ENCODE results near the gene NR2F1-AS1.

Gene NR2F1-AS1

DNA sequence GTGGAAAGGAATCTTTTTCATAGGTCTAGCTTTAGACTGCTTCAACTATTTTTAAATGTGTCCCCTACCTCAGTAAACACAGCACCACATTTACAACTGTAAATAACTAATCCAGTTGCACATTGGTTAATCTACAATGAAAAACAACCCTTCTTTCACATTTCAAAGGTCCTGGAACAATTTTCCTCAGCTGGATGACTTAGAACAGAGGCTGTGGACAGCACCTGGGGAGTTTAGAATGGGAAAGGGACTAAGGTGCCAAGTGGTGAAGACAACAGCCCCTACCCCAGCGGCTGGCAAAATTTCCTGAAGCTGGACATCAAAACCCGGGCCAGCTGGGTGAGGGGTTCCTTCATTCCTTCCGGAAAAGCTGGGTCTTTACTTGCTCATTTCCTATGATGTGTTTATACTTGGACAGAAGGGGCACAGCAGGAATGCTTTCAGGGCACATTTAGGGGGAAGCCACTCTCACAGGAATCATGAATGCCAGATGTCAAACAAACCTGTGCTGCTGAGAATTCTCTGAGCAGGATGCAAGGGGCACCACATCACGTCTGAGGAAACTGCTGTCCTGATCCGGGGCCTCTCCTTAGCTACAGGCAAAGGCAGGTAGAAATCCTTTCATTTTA lies 158.3 kb downstream of the NR2F1-AS1 start:
- no peaks in the 10 kb centered on the region for H3K36me3 ChIP-seq (ENCODE audit: control insufficient read depth, insufficient read depth, low read length)
- no peaks in the 10 kb centered on the region for H3K4me1 ChIP-seq
- H3K79me2 ChIP-seq: no peaks in the 10 kb centered on the region
- TF ChIP-seq, protein P1, sequence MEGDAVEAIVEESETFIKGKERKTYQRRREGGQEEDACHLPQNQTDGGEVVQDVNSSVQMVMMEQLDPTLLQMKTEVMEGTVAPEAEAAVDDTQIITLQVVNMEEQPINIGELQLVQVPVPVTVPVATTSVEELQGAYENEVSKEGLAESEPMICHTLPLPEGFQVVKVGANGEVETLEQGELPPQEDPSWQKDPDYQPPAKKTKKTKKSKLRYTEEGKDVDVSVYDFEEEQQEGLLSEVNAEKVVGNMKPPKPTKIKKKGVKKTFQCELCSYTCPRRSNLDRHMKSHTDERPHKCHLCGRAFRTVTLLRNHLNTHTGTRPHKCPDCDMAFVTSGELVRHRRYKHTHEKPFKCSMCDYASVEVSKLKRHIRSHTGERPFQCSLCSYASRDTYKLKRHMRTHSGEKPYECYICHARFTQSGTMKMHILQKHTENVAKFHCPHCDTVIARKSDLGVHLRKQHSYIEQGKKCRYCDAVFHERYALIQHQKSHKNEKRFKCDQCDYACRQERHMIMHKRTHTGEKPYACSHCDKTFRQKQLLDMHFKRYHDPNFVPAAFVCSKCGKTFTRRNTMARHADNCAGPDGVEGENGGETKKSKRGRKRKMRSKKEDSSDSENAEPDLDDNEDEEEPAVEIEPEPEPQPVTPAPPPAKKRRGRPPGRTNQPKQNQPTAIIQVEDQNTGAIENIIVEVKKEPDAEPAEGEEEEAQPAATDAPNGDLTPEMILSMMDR (IDR thresholded peaks at IDR 0.05): no peak
- H3K27ac ChIP-seq: no peak overlapping the region
- H3K27me3 ChIP-seq (ENCODE audit: control insufficient read depth, insufficient read depth, low read length): no peaks in the 10 kb centered on the region
- H3K9ac ChIP-seq: no peak overlapping the region
- no peak overlapping the region for H3K4me2 ChIP-seq (ENCODE audit: low read length)
- no peak overlapping the region for H2AFZ ChIP-seq
- H3K4me3 ChIP-seq (ENCODE audit: low read depth, low read length): no peak overlapping the region
- no peaks in the 10 kb centered on the region for H3K9me3 ChIP-seq (ENCODE audit: control insufficient read depth, low read length)

DNA sequence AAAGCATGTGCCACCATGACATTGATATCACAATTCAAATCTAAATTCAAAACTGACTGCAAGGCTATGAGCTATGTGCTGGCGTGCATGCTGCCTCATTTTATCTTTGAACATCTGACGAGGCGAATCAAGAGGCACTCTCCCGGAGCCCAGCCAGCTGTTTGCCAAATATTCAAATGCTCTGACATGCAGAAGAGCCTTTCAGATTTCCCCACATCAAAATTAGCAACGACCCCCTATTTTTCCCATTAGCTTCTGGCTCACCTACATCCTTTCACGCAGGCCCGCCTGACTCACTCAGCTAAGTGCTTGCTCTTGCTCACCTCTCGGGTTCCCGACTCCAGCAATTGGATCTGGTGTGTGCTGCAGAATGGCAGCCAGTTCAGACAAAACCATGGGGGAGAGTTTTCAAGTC lies 159.0 kb downstream of the NR2F1-AS1 start:
- no peaks in the 10 kb centered on the region for H3K79me2 ChIP-seq
- no peak overlapping the region for H3K27ac ChIP-seq
- peak overlapping the region; percentile 0 for H3K4me2 ChIP-seq (ENCODE audit: low read length)
- no peaks in the 10 kb centered on the region for H3K9me3 ChIP-seq (ENCODE audit: control insufficient read depth, low read length)
- no peaks in the 10 kb centered on the region for H3K4me1 ChIP-seq
- H2AFZ ChIP-seq: peak overlapping the region; percentile 35
- no peaks in the 10 kb centered on the region for H3K27me3 ChIP-seq (ENCODE audit: control insufficient read depth, insufficient read depth, low read length)
- no peak overlapping the region for H3K9ac ChIP-seq
- TF ChIP-seq, protein P1 (IDR thresholded peaks at IDR 0.05): no peak
- H3K4me3 ChIP-seq (ENCODE audit: low read depth, low read length): no peak overlapping the region
- H3K36me3 ChIP-seq (ENCODE audit: control insufficient read depth, insufficient read depth, low read length): no peaks in the 10 kb centered on the region

GRCh38 chr5:93421468-93421867 lies 159.6 kb downstream of the NR2F1-AS1 start:
- Histone ChIP-seq H3K36me3 (ENCODE audit: control insufficient read depth, insufficient read depth, low read length) (no peaks in the 10 kb centered on the region), H2AFZ (peak overlapping the region; percentile 0), H3K9ac (no peak overlapping the region), H3K4me3 (ENCODE audit: low read depth, low read length) (no peak overlapping the region), H3K9me3 (ENCODE audit: control insufficient read depth, low read length) (no peaks in the 10 kb centered on the region), H3K27me3 (ENCODE audit: control insufficient read depth, insufficient read depth, low read length) (no peaks in the 10 kb centered on the region), H3K27ac (no peak overlapping the region), H3K4me2 (ENCODE audit: low read length) (no peak overlapping the region), H3K4me1 (no peaks in the 10 kb centered on the region), H3K79me2 (no peaks in the 10 kb centered on the region)
- TF ChIP-seq, protein P1 (IDR thresholded peaks at IDR 0.05): no peak

DNA sequence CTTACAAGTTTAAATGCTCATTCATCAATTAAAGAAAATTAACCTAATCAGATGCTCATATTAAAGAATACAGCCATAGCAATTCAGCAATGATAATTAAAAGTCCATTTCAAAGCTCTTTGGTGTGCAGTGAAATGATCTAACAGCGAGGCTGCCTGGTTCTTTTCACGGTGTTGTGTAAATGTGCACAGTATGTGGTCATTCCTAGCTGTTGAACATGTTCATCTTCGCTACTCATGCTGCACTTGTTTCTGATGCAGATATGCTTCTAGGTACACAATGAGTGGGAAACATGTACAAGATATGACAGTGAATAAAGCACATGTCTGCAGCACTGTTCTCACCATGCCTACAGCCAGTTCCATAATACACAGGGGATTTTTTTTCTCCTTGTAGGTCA lies 163.5 kb downstream of the NR2F1-AS1 start:
- Histone ChIP-seq H3K4me1 (no peaks in the 10 kb centered on the region), H3K79me2 (no peaks in the 10 kb centered on the region), H2AFZ (no peak overlapping the region), H3K27me3 (ENCODE audit: control insufficient read depth, insufficient read depth, low read length) (no peaks in the 10 kb centered on the region), H3K36me3 (ENCODE audit: control insufficient read depth, insufficient read depth, low read length) (no peaks in the 10 kb centered on the region), H3K9ac (no peak overlapping the region), H3K4me3 (ENCODE audit: low read depth, low read length) (no peak overlapping the region), H3K9me3 (ENCODE audit: control insufficient read depth, low read length) (no peaks in the 10 kb centered on the region), H3K27ac (no peak overlapping the region), H3K4me2 (ENCODE audit: low read length) (no peak overlapping the region)
- TF ChIP-seq, protein P1 (IDR thresholded peaks at IDR 0.05): no peak

GRCh38 chr5:93415819-93416218 lies 165.2 kb downstream of the NR2F1-AS1 start:
- Histone ChIP-seq H3K27ac (no peak overlapping the region), H3K4me3 (ENCODE audit: low read depth, low read length) (no peak overlapping the region), H2AFZ (no peak overlapping the region), H3K4me2 (ENCODE audit: low read length) (no peak overlapping the region), H3K79me2 (no peaks in the 10 kb centered on the region), H3K36me3 (ENCODE audit: control insufficient read depth, insufficient read depth, low read length) (no peaks in the 10 kb centered on the region), H3K27me3 (ENCODE audit: control insufficient read depth, insufficient read depth, low read length) (no peaks in the 10 kb centered on the region), H3K9me3 (ENCODE audit: control insufficient read depth, low read length) (no peaks in the 10 kb centered on the region), H3K4me1 (no peaks in the 10 kb centered on the region), H3K9ac (no peak overlapping the region)
- TF ChIP-seq, protein P1 (IDR thresholded peaks at IDR 0.05): no peak
